HepG2 (cell line): Measurements from ENCODE around the gene PPP1R18. TPM values are rescaled to one million over a fixed set of nuclear protein-coding genes. Genes with fewer than 3 reads are reported as not detected.

Experiments used
- AGO2 ChIP-seq: fragments of 200-400 bp; formaldehyde crosslinking; optimal IDR thresholded peaks from 2 replicates; pipeline ENCODE3; 2017; ENCODE audit warnings: mild to moderate bottlenecking, low read depth, low read length, moderate library complexity
- AHR ChIP-seq: IDR thresholded peaks from 2 replicates; pipeline ENCODE4 v1.6.1; 2018; ENCODE audit warnings: missing genetic modification reagents, missing compliant biosample characterization
- CAMTA2 ChIP-seq: sonication (generic); formaldehyde crosslinking; IDR thresholded peaks from 2 replicates; pipeline ENCODE4 v1.4.0; 2020; ENCODE audit warnings: mild to moderate bottlenecking, missing genetic modification reagents, borderline replicate concordance
- HOXD1 ChIP-seq: sonication (generic); formaldehyde crosslinking; IDR thresholded peaks from 2 replicates; pipeline ENCODE4 v1.5.0; 2020; ENCODE audit warnings: missing genetic modification reagents
- IKZF4 ChIP-seq: sonication (generic); formaldehyde crosslinking; IDR thresholded peaks from 2 replicates; pipeline ENCODE4 v1.5.1; 2020; ENCODE audit warnings: borderline replicate concordance, mild to moderate bottlenecking, low read depth, missing genetic modification reagents; ENCODE audit errors: not compliant biosample characterization
- KAT2B ChIP-seq: fragments of 150-350 bp; IDR thresholded peaks from 2 replicates; pipeline ENCODE4 v1.6.1; 2014; ENCODE audit warnings: low read depth, low read length, borderline replicate concordance
- NFYB ChIP-seq: sonication (generic); formaldehyde crosslinking; IDR thresholded peaks from 2 replicates; pipeline ENCODE4 v1.4.0; 2020; ENCODE audit warnings: missing genetic modification reagents
- PAF1 ChIP-seq: IDR thresholded peaks from 2 replicates; pipeline ENCODE4 v1.6.1; 2016; ENCODE audit warnings: missing genetic modification reagents, missing compliant biosample characterization
- PLSCR1 ChIP-seq: sonication (generic); formaldehyde crosslinking; IDR thresholded peaks from 2 replicates; pipeline ENCODE4 v1.5.0; 2020; ENCODE audit warnings: missing genetic modification reagents, mild to moderate bottlenecking, borderline replicate concordance
- POLR2AphosphoS2 ChIP-seq: IDR thresholded peaks from 2 replicates; pipeline ENCODE4 v1.6.1; 2011; ENCODE audit warnings: low read depth, low read length, improper control_type of control experiment
- TBP ChIP-seq: sonication (generic); formaldehyde crosslinking; IDR thresholded peaks from 2 replicates; pipeline ENCODE4 v1.5.0; 2020; ENCODE audit warnings: missing genetic modification reagents
- ZC3H13 ChIP-seq: sonication (generic); formaldehyde crosslinking; IDR thresholded peaks from 2 replicates; pipeline ENCODE4 v1.8.1; 2023; ENCODE audit warnings: mild to moderate bottlenecking, missing genetic modification reagents, moderate library complexity
- ZFYVE20 ChIP-seq: sonication (generic); formaldehyde crosslinking; IDR thresholded peaks from 2 replicates; pipeline ENCODE4 v1.8.0; 2023; ENCODE audit warnings: low read depth, mild to moderate bottlenecking, moderate library complexity, missing genetic modification reagents, borderline replicate concordance
- ZNF256 ChIP-seq: sonication (generic); formaldehyde crosslinking; conservative IDR thresholded peaks from 2 replicates; pipeline ENCODE4 v1.4.0; 2020; ENCODE audit warnings: missing genetic modification reagents
- ZNF382 ChIP-seq: sonication (generic); formaldehyde crosslinking; IDR thresholded peaks from 2 replicates; pipeline ENCODE4 v1.5.0; 2020; ENCODE audit warnings: missing genetic modification reagents, mild to moderate bottlenecking, borderline replicate concordance
- ZNF567 ChIP-seq: sonication (generic); formaldehyde crosslinking; IDR thresholded peaks from 2 replicates; pipeline ENCODE4 v1.8.1; 2023; ENCODE audit warnings: mild to moderate bottlenecking, missing genetic modification reagents, borderline replicate concordance
- ZNF597 ChIP-seq: sonication (generic); formaldehyde crosslinking; IDR thresholded peaks from 2 replicates; pipeline ENCODE4 v1.5.0; 2020; ENCODE audit warnings: missing genetic modification reagents
- ZNF615 ChIP-seq: sonication (generic); formaldehyde crosslinking; IDR thresholded peaks from 2 replicates; pipeline ENCODE4 v1.5.0; 2020; ENCODE audit warnings: mild to moderate bottlenecking, missing genetic modification reagents, borderline replicate concordance
- ZNF713 ChIP-seq: sonication (generic); formaldehyde crosslinking; IDR thresholded peaks from 2 replicates; pipeline ENCODE4 v1.4.0; 2020; ENCODE audit warnings: mild to moderate bottlenecking, missing genetic modification reagents
- ZNF761 ChIP-seq: sonication (generic); formaldehyde crosslinking; conservative IDR thresholded peaks from 2 replicates; pipeline ENCODE4 v1.4.0; 2020; ENCODE audit warnings: mild to moderate bottlenecking, missing genetic modification reagents
- ZNF773 ChIP-seq: sonication (generic); formaldehyde crosslinking; IDR thresholded peaks from 2 replicates; pipeline ENCODE4 v1.4.0; 2020; ENCODE audit warnings: missing genetic modification reagents, borderline replicate concordance
- ZNF839 ChIP-seq: sonication (generic); formaldehyde crosslinking; IDR thresholded peaks from 2 replicates; pipeline ENCODE4 v1.4.0; 2020; ENCODE audit warnings: missing genetic modification reagents, mild to moderate bottlenecking, borderline replicate concordance
- polyA plus RNA-seq, 8 experiments: library from polyadenylated mRNA; depleted of rRNA in 3 of 8; stranded (reverse) in 7 of 8; unstranded in 1 of 8; fragments of >200 nt; fragmentation: Illumina TruSeq in 4 of 8; extraction: Trizol in 4 of 8; gene quantifications; 2 replicates each; pipeline versions ENCODE4 v1.2.1 to v1.2.3, GENCODE V29; 2011 to 2016; ENCODE audit warnings: low read depth in 4 of 8, missing spikeins in 1 of 8, mixed read lengths in 1 of 8; ENCODE audit not compliant: insufficient read depth in 1 of 8
- total RNA-seq, 5 experiments: library from RNA; depleted of rRNA; stranded (reverse); fragments of >200 nt; fragmentation: Illumina TruSeq; extraction: Trizol; gene quantifications; 2 replicates each; pipeline ENCODE4 v1.2.3, GENCODE V29; 2016; ENCODE audit warnings: low read depth in 1 of 5
- TF ChIP-seq, protein P1 (sequence below): sonication (generic); formaldehyde crosslinking; IDR thresholded peaks from 2 replicates; pipeline ENCODE4 v1.8.0; 2022; ENCODE audit warnings: mild to moderate bottlenecking, missing genetic modification reagents, borderline replicate concordance
- TF ChIP-seq, protein P2 (sequence below): sonication (generic); formaldehyde crosslinking; IDR thresholded peaks from 2 replicates; pipeline ENCODE4 v1.8.0; 2022; ENCODE audit warnings: mild to moderate bottlenecking, missing genetic modification reagents

Gene PPP1R18
- total and polyA plus RNA-seq, 2 of the 13 experiments (the other 11 are each of a cell fraction or from before 2014, with no cell fraction given), result 4.9 to 9.2 TPM

DNA sequence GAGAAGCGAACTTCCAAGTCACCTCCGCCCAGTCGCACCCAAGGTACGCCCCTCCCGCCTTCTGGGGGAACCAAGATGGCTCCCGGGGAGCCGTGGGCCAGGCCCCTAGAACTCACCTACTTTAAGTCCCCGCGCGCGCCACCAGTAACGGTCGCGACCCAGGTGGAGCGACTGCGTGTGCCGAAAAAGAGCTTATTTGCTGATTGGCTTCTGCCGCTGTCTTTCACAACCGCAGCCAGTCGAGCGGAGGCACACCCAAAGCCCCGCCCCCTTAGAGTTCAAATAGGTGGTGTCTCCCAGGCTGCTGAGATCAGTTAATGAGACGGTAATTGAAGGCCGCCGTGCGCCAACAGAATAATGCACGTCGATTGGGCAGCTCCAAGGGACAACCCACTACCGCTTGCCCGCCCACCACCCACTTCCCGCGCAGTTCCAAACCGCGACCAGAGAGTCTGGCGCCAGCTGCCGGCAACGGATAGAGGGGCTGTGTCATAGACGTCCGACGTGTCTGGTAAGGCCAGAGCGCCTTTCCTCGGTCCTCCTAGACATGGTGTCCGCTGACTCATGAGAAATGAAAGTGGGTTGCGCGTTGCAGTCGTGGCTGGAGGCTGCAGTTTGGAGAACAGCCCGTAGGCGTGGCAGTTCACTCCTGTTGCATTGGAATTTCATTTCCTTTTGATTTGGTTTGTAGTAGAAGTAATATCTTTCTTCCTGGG lies 30.8 kb upstream of the PPP1R18 start, which contains the start of gene MDC1 (continued):
- 0 out of 2 replicates have a peak, but pooled peaks have one; percentile 20 for TF ChIP-seq ZNF256
- TF ChIP-seq PAF1 (CRISPR knock-in tag), result no peak
- TF ChIP-seq HOXD1 (CRISPR knock-in tag), result no peak
- 0 out of 2 replicates have a peak, but pooled peaks have one; percentile 62 for TF ChIP-seq ZNF713 (CRISPR knock-in tag)
- TF ChIP-seq CAMTA2, result peak; percentile 75; the same call in 1 of the 2 replicates
- no peak for TF ChIP-seq AGO2
- TF ChIP-seq ZNF761 (CRISPR knock-in tag), result peak; percentile 74; the same call in 1 of the 2 replicates
- TF ChIP-seq ZNF597 (CRISPR knock-in tag), result no peak
- TF ChIP-seq ZC3H13, result peak; percentile 96
- TF ChIP-seq ZNF615 (CRISPR knock-in tag), result 0 out of 2 replicates have a peak, but pooled peaks have one; percentile 35
- no peak for TF ChIP-seq ZNF773 (CRISPR knock-in tag)
- peak; percentile 47 for TF ChIP-seq IKZF4
- peak; percentile 65; the same call in 1 of the 2 replicates for TF ChIP-seq TBP (CRISPR knock-in tag)
- TF ChIP-seq, protein P1, sequence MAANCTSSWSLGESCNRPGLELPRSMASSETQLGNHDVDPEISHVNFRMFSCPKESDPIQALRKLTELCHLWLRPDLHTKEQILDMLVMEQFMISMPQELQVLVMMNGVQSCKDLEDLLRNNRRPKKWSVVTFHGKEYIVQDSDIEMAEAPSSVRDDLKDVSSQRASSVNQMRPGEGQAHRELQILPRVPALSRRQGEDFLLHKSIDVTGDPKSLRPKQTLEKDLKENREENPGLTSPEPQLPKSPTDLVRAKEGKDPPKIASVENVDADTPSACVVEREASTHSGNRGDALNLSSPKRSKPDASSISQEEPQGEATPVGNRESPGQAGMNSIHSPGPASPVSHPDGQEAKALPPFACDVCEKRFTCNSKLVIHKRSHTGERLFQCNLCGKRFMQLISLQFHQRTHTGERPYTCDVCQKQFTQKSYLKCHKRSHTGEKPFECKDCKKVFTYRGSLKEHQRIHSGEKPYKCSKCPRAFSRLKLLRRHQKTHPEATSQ (CRISPR knock-in tag), result peak; percentile 93
- TF ChIP-seq POLR2AphosphoS2, result no peak
- 0 out of 2 replicates have a peak, but pooled peaks have one; percentile 75 for TF ChIP-seq ZNF839 (CRISPR knock-in tag)
- TF ChIP-seq ZNF382 (CRISPR knock-in tag), result no peak
- no peak for TF ChIP-seq PLSCR1 (CRISPR knock-in tag)
- no peak; the same call in 1 of the 2 replicates for TF ChIP-seq ZFYVE20 (CRISPR knock-in tag)
- TF ChIP-seq ZNF567 (CRISPR knock-in tag), result peak; percentile 94; the same call in 1 of the 2 replicates
- TF ChIP-seq, protein P2, sequence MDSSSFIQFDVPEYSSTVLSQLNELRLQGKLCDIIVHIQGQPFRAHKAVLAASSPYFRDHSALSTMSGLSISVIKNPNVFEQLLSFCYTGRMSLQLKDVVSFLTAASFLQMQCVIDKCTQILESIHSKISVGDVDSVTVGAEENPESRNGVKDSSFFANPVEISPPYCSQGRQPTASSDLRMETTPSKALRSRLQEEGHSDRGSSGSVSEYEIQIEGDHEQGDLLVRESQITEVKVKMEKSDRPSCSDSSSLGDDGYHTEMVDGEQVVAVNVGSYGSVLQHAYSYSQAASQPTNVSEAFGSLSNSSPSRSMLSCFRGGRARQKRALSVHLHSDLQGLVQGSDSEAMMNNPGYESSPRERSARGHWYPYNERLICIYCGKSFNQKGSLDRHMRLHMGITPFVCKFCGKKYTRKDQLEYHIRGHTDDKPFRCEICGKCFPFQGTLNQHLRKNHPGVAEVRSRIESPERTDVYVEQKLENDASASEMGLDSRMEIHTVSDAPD (CRISPR knock-in tag), result peak; percentile 93
- peak; percentile 98 for TF ChIP-seq NFYB (CRISPR knock-in tag)
- TF ChIP-seq KAT2B, result peak; percentile 23; the same call in 1 of the 2 replicates
- TF ChIP-seq AHR (CRISPR knock-in tag), result peak; percentile 83; the same call in 1 of the 2 replicates
